GM12891 (cell line): ENCODE measurements around the gene ADAMTS20.

Source experiments
- POLR2A ChIP-seq: IDR thresholded peaks from 2 replicates; pipeline ENCODE4 v1.6.1; 2011; ENCODE audit warnings: low read depth, low read length, control low read depth
- POLR2AphosphoS5 ChIP-seq: IDR thresholded peaks from 2 replicates; pipeline ENCODE4 v1.6.1; 2011; ENCODE audit warnings: low read depth, low read length, control low read depth
- POU2F2 ChIP-seq: IDR thresholded peaks from 2 replicates; pipeline ENCODE4 v1.6.1; 2011; ENCODE audit warnings: low read depth, mild to moderate bottlenecking, control low read depth, low read length, moderate library complexity

- TF ChIP-seq POLR2A, result no peak
- TF ChIP-seq POU2F2, result no peak
- TF ChIP-seq POLR2AphosphoS5, result no peak
Measured at GRCh38 chr12:43318021-43318420, 234.0 kb downstream of the ADAMTS20 start.
